Stimulated activated naive CD8-positive, alpha-beta T cell treated with anti-CD3 and anti-CD28 coated beads, Interleukin-15, Interleukin-2, amounts not matched to agents 100 U/mL and 50 U/mL, for 24 hours (primary cell): ENCODE results near the gene NFYA.

ENCODE experiments used
- ATAC-seq: fragments of 150-1000 bp; cut with Tn5 transposase; one replicate; pipeline ENCODE4 v1.10.0; 2021
- DNase-seq: peaks from one replicate; pipeline ENCODE4 v3.0.0; 2021

NFYA gene

GRCh38 chr6:41119508-41119907 lies 46.7 kb downstream of the NFYA start:
- ATAC-seq = no peak

DNA sequence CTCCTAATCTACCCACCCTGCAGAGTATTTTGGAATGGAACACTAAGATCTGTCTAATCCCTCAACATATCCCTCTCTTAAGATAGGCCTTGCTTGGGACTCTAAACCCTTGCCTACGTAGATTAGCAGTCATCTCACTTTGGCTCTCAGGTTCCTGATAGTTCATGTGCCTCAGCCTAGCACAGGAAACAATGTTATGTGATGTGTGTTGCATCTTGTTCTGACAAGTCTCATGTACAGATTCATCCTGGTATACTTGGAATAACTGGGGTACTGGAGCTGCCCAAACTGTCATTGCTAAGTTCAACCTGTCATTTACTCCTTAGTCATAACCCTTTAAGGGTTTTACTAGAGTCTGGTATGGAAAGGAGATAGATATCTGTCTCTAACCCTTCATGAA lies 47.3 kb downstream of the NFYA start:
- no peak for ATAC-seq
- no peak for DNase-seq

More at GRCh38 chr6:41119508-41119907, 46.7 kb downstream of the NFYA start:
- DNase-seq = no peak

DNA sequence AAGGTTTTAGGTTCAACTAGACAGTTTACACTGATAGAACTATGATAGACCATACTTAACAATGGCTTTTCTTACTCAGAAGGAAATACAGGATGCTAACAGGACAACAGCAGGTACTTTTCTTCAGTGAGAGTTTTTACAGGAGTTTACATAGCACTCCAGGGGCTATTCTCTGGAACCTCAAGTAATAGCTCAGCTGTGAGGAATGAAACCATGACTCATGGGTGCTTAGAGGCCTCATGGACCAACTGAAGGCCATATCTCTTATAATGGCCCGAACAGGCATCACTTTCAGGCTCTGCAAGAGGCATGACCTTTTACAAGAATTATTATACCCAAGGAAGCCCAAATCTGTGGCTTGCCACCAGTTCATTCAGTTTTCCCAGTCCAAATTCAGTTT lies 49.6 kb downstream of the NFYA start:
- ATAC-seq = no peak
- DNase-seq = no peak

GRCh38 chr6:41122918-41123317 lies 50.1 kb downstream of the NFYA start:
- DNase-seq (no peak), ATAC-seq (no peak)

DNA sequence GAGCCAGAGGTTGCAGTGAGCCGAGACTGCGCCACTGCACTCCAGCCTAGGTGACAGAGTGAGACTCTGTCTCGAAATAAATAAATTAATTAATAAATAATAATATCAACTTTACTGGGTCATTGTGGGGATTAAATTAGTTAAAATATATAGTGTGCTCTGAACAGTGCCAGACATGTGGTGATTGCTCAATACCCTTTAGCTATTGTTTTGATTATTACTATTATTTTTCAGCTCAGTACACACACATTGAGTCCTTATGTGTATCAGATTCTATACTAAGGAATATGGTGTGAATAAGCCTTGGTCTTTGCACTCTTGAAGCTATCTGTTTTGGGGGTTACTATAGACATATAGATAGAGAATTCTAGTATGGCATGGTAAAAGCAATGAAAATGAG lies 52.5 kb downstream of the NFYA start:
- DNase-seq = no peak
- ATAC-seq = no peak

DNA sequence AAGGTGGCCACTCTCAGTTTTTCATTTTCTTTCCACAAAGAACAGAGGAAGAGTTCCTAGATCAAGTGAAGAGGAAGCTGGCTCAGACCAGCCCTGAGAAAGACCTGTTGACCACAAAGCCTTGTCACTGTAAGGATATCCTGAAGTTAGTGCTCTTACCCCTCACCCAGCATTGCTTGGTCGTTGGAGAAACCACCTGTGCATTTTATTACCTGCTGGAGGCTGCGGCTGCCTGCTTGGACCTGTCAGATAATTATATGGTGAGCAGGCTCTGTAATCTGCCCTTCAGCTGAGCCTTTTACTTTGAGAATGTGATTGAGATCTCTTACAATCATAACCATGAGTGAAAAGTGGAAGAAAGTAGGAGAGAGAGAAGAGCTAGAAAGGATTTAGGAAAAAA lies 59.5 kb downstream of the NFYA start:
- ATAC-seq = no peak

GRCh38 chr6:41135062-41135832 lies 62.5 kb downstream of the NFYA start:
- ATAC-seq (no peak), DNase-seq (no peak)

More for the DNA sequence above, 59.5 kb downstream of the NFYA start:
- no peak for DNase-seq

GRCh38 chr6:41136911-41137310 lies 64.1 kb downstream of the NFYA start:
- no peak for DNase-seq
- ATAC-seq = no peak

DNA sequence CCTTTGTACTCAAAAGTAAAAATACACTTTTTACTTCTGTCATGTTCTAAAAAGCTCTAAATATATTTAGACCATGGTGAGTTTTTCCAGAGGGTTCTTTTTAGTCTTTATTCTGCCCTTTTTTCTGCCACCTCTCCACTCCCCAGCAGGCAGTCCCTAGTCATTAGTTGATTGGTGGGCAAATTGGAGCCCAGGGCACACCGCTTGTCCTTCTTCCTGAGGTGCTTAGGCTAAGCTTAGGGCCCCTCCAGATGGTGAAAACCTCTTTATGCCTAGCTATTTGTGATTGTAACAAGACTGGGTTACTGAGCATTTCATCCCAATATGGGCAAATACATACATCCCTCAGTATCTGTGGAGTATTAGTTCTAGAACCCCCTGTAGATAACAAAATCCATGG lies 75.1 kb downstream of the NFYA start:
- ATAC-seq (no peak), DNase-seq (no peak)
